ENCODE data around the gene STON1. TPM values are rescaled to one million over a fixed set of nuclear protein-coding genes. Genes with fewer than 3 reads are reported as not detected.

STON1 gene
- total and polyA plus RNA-seq, 2 of the 4 experiments (the other 2 are of a cell fraction), result 4.0 to 5.7 TPM

- Histone ChIP-seq H3K9me3 (ENCODE audit: control insufficient read depth, insufficient read depth, low read length) (no peaks in the 10 kb centered on the region), H3K4ac (ENCODE audit: low read depth, low read length) (no peak overlapping the region), H3K14ac (replicated peaks; ENCODE audit: low read depth, low read length) (no peak overlapping the region), H3K36me3 (ENCODE audit: control insufficient read depth, insufficient read depth, low read length) (peaks cover 4% of the 10 kb centered on the region; the same call in 1 of the 2 replicates), H2AK9ac (replicated peaks; ENCODE audit: low read depth, low read length, poor library complexity) (no peak overlapping the region), H2BK120ac (ENCODE audit: low read depth, low read length) (no peak overlapping the region), H3K27me3 (ENCODE audit: control insufficient read depth, insufficient read depth, low read length) (no peaks in the 10 kb centered on the region), H2BK20ac (ENCODE audit: low read depth, low read length) (no peak overlapping the region), H3K18ac (ENCODE audit: low read depth, low read length) (no peak overlapping the region), H3K27ac (ENCODE audit: insufficient read depth, low read length) (no peak overlapping the region), H2BK15ac (ENCODE audit: low read depth, low read length) (no peak overlapping the region), H2BK5ac (ENCODE audit: low read depth, low read length, poor library complexity, severe bottlenecking) (no peak overlapping the region), H4K91ac (ENCODE audit: insufficient read depth, low read depth, low read length) (no peak overlapping the region), H3K4me1 (ENCODE audit: control insufficient read depth, insufficient read depth, low read length) (peaks cover 2% of the 10 kb centered on the region), H3K56ac (ENCODE audit: extremely low read depth, insufficient read depth, low read length) (no peak overlapping the region), H3K4me2 (ENCODE audit: low read depth, low read length) (no peak overlapping the region), H4K20me1 (ENCODE audit: insufficient read depth, low read length) (no peaks in the 10 kb centered on the region), H3K23ac (ENCODE audit: low read depth, low read length) (no peak overlapping the region), H3K79me1 (ENCODE audit: low read depth in 1 of 2, low read length in 2 of 2) (no peaks in the 10 kb centered on the region; a peak in 1 of 4 replicates), H4K8ac (ENCODE audit: low read depth in 2 of 2, low read length in 2 of 2) (no peak overlapping the region), H2AK5ac (ENCODE audit: low read depth, low read length) (no peak overlapping the region), H3K9me1 (ENCODE audit: insufficient read depth, low read length) (no peaks in the 10 kb centered on the region), H4K5ac (ENCODE audit: low read depth, low read length) (no peak overlapping the region), H2AFZ (replicated peaks; ENCODE audit: low read length, poor library complexity) (no peak overlapping the region), H3K9ac (ENCODE audit: low read depth, low read length) (no peak overlapping the region), H3K4me3 (ENCODE audit: insufficient read depth, low read depth, low read length) (no peak overlapping the region)
- in situ Hi-C loops (cut with MboI; ENCODE audit: low sequenced_read_pairs) (loop anchor here (10.0 kb wide), 1 partner anchor 123 kb away; no protein-coding TSS in a partner anchor), intact Hi-C loops (cut with micrococcal nuclease) (loop anchor here (5.0 kb wide), 1 partner anchor 55 kb away; the partner anchor contains the start of gene STON1), dilution Hi-C loops (cut with HindIII; ENCODE audit: low sequenced_read_pairs, unreplicated experiment) (no loop called here)
- TF ChIP-seq MXI1 (IDR thresholded peaks at IDR 0.05; ENCODE audit: borderline replicate concordance, low read depth, low read length) (no peak), CEBPB (IDR thresholded peaks at IDR 0.05; ENCODE audit: low read depth, low read length) (no peak), RCOR1 (IDR thresholded peaks at IDR 0.05; ENCODE audit: insufficient replicate concordance, low read length) (no peak), USF2 (IDR thresholded peaks at IDR 0.05; ENCODE audit: low read depth, low read length) (no peak), CTCF (conservative IDR thresholded peaks at IDR 0.05; ENCODE audit: low read depth, low read length) (no peak), SMC3 (IDR thresholded peaks at IDR 0.05; ENCODE audit: low read depth, low read length) (no peak), BHLHE40 (IDR thresholded peaks at IDR 0.05; ENCODE audit: low read depth, low read length) (no peak), CHD1 (IDR thresholded peaks at IDR 0.05; ENCODE audit: low read depth, low read length) (no peak), ELK1 (IDR thresholded peaks at IDR 0.05; ENCODE audit: borderline replicate concordance, low read depth, low read length) (no peak), MAZ (IDR thresholded peaks at IDR 0.05; ENCODE audit: borderline replicate concordance, low read depth, low read length) (no peak), RAD21 (IDR thresholded peaks at IDR 0.05; ENCODE audit: low read length) (no peak), NFE2L2 (IDR thresholded peaks at IDR 0.05; ENCODE audit: low read depth, low read length) (no peak), MAFK (IDR thresholded peaks at IDR 0.05; ENCODE audit: low read depth, low read length) (no peak), POLR2A (IDR thresholded peaks at IDR 0.05; ENCODE audit: low read depth, low read length) (no peak), FOS (IDR thresholded peaks at IDR 0.05; ENCODE audit: low read depth, low read length) (no peak), RFX5 (IDR thresholded peaks at IDR 0.05; ENCODE audit: low read depth, low read length) (no peak)
- POLR2A ChIA-PET (ENCODE audit: unreplicated experiment), result no interaction called here
- no peak for DNase-seq
- BruUV-seq (replicated peaks), result no TSS peak
- 89% methylated on average over 3 of the region's 5 CpGs; no CpG with 5 or more reads in 1 of the 2 experiments for WGBS, 2 experiments (ENCODE audit: extremely low coverage in 2 of 2, insufficient read length in 1 of 2)
- CTCF ChIA-PET, result interaction anchor here (1.0 to 2.0 kb wide), 3 partner anchors 9 to 117 kb away, joined by 3 to 8 read pairs (median 5); no protein-coding TSS in a partner anchor
- no peak for ATAC-seq (ENCODE audit: low read depth)
These were observed 57.6 kb downstream of the STON1 start for GRCh38 chr2:48587560-48587959.
